Bronchial epithelial cell (primary cell): Measurements from ENCODE around the gene TMEM17. TPM values are rescaled to one million over a fixed set of nuclear protein-coding genes. Genes with fewer than 3 reads are reported as not detected.

Experiments
- DNase-seq: peaks from one replicate; pipeline ENCODE4 v3.0.0-alpha.2; 2010; ENCODE audit warnings: low read depth
- FAIRE-seq: peaks from 2 replicates; lab custom pipeline; 2011; peaks lifted over from hg19 to GRCh38; lab: Jason Lieb, UNC
- H3K27me3 ChIP-seq: 2 replicates; pipeline ENCODE4 v1.5.1; 2011; ENCODE audit warnings: low read length; ENCODE audit not compliant: control insufficient read depth, insufficient read depth
- H3K36me3 ChIP-seq: 2 replicates; pipeline ENCODE4 v1.5.1; 2011; ENCODE audit warnings: low read length; ENCODE audit not compliant: control insufficient read depth, insufficient read depth
- H3K4me3 ChIP-seq: 2 replicates; pipeline ENCODE4 v1.5.1; 2011; ENCODE audit warnings: mild to moderate bottlenecking, low read depth, low read length, control low read depth
- CTCF ChIP-seq: IDR thresholded peaks from 2 replicates; pipeline ENCODE4 v1.5.1; 2011; ENCODE audit warnings: mild to moderate bottlenecking, moderate library complexity, low read length, control low read depth, inconsistent platforms; ENCODE audit not compliant: insufficient read depth, severe bottlenecking
- total RNA-seq: library from RNA; depleted of rRNA; stranded (reverse); fragments of >200 nt; gene quantifications from 2 replicates; pipeline ENCODE4 v1.2.1, GENCODE V29; 2014

The TMEM17 gene
- total RNA-seq, 1 donor from 2014 or later, result 1.1 TPM

- FAIRE-seq, result no peak
- Histone ChIP-seq H3K27me3 (no peaks in the 10 kb centered on the region), H3K4me3 (no peak overlapping the region), H3K36me3 (no peaks in the 10 kb centered on the region)
- DNase-seq, result no peak
- TF ChIP-seq CTCF, result no peak
Observed at GRCh38 chr2:62531594-62531993, 25.6 kb upstream of the TMEM17 start.

GRCh38 chr2:62529758-62530157 lies 23.8 kb upstream of the TMEM17 start:
- no peaks in the 10 kb centered on the region for H3K27me3 ChIP-seq
- H3K4me3 ChIP-seq, result no peak overlapping the region
- no peaks in the 10 kb centered on the region for H3K36me3 ChIP-seq
- no peak for TF ChIP-seq CTCF
- FAIRE-seq, result no peak
- no peak for DNase-seq

- DNase-seq (no peak), FAIRE-seq (no peak)
- Histone ChIP-seq H3K4me3 (no peak overlapping the region), H3K27me3 (no peaks in the 10 kb centered on the region), H3K36me3 (no peaks in the 10 kb centered on the region)
- TF ChIP-seq CTCF, result no peak
Observed at GRCh38 chr2:62527478-62528210, 21.6 kb upstream of the TMEM17 start.

GRCh38 chr2:62526531-62527381 lies 20.8 kb upstream of the TMEM17 start:
- DNase-seq (no peak), FAIRE-seq (no peak)
- no peaks in the 10 kb centered on the region for H3K27me3 ChIP-seq
- no peaks in the 10 kb centered on the region for H3K36me3 ChIP-seq
- H3K4me3 ChIP-seq, result no peak overlapping the region
- TF ChIP-seq CTCF, result no peak

- no peak overlapping the region for H3K4me3 ChIP-seq
- DNase-seq (no peak), FAIRE-seq (no peak)
- H3K36me3 ChIP-seq, result no peaks in the 10 kb centered on the region
- TF ChIP-seq CTCF, result no peak
- no peaks in the 10 kb centered on the region for H3K27me3 ChIP-seq
Observed at GRCh38 chr2:62525549-62526269, 19.7 kb upstream of the TMEM17 start.
